ENCODE measurements around the gene RBKS.

GRCh38 chr2:27925766-27926472 lies 35.7 kb upstream of the RBKS start:
- no peak for TF ChIP-seq CTCF (conservative IDR thresholded peaks at IDR 0.05; ENCODE audit: low read depth, low read length)
- no peak for TF ChIP-seq EZH2 (IDR thresholded peaks at IDR 0.05; ENCODE audit: borderline replicate concordance, low read depth, low read length, poor library complexity, severe bottlenecking)

Data from A673 (cell line).